ENCODE data around the gene KRT10. TPM values are rescaled to one million over a fixed set of nuclear protein-coding genes. Genes with fewer than 3 reads are reported as not detected.
"Not testable (repeated sequence)": the region's sequence is repeated elsewhere in the genome, so short reads cannot be mapped to it uniquely, and the experiment has no call there.

KRT10 gene
- total RNA-seq, 4 donors from 2014 or later = 6.9 to 47.1 (median 39.8) TPM; not detected in 1

GRCh38 chr17:40862985-40863733 is 40.7 kb upstream of the KRT10 start:
- DNase-seq = no peak
- H3K9me3 ChIP-seq = no peaks in the 10 kb centered on the region
- H3K27me3 ChIP-seq = no peaks in the 10 kb centered on the region
- TF ChIP-seq, protein P1, sequence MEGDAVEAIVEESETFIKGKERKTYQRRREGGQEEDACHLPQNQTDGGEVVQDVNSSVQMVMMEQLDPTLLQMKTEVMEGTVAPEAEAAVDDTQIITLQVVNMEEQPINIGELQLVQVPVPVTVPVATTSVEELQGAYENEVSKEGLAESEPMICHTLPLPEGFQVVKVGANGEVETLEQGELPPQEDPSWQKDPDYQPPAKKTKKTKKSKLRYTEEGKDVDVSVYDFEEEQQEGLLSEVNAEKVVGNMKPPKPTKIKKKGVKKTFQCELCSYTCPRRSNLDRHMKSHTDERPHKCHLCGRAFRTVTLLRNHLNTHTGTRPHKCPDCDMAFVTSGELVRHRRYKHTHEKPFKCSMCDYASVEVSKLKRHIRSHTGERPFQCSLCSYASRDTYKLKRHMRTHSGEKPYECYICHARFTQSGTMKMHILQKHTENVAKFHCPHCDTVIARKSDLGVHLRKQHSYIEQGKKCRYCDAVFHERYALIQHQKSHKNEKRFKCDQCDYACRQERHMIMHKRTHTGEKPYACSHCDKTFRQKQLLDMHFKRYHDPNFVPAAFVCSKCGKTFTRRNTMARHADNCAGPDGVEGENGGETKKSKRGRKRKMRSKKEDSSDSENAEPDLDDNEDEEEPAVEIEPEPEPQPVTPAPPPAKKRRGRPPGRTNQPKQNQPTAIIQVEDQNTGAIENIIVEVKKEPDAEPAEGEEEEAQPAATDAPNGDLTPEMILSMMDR (IDR thresholded peaks at IDR 0.05) = no peak
- no peaks in the 10 kb centered on the region for H3K4me1 ChIP-seq
- intact Hi-C loops (cut with DNase I; ENCODE audit: low total_unique reads) = no loop called here
- H3K36me3 ChIP-seq = no peaks in the 10 kb centered on the region
- H3K27ac ChIP-seq = no peak overlapping the region
- no peak overlapping the region for H3K4me3 ChIP-seq

DNA sequence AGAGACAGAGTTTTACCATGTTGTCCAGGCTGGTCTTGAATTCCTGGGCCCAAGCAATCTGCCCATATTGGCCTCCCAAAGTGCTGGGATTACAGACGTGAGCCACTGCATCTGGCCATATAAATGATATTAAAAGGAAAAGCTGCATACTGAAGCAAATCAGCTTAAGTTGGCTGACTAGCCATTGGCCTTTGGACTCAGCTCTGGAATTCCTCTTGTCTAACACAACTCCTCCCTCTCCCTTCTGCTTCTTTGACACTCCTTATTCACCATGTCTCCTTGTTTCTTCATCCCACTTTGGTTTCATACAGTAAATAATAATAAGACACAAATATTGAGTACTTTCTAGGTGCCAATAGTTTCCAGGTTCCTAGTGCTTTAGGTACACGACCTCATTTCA is 37.1 kb upstream of the KRT10 start:
- H3K36me3 ChIP-seq = no peaks in the 10 kb centered on the region
- no peaks in the 10 kb centered on the region for H3K9me3 ChIP-seq
- no peak overlapping the region for H3K4me3 ChIP-seq
- H3K4me1 ChIP-seq = peaks cover 0 to 8% of the 10 kb centered on the region in 2 donors
- TF ChIP-seq POLR2A (IDR thresholded peaks at IDR 0.05) = no peak
- TF ChIP-seq, protein P1 (IDR thresholded peaks at IDR 0.05) = no peak
- no peaks in the 10 kb centered on the region for H3K27me3 ChIP-seq
- DNase-seq = no peak
- intact Hi-C loops (cut with DNase I; ENCODE audit: low total_unique reads) = loop anchor here (10.0 kb wide), 1 partner anchor 785 kb away; no protein-coding TSS in a partner anchor
- no peak overlapping the region for H3K27ac ChIP-seq

GRCh38 chr17:40858667-40859066 is 36.3 kb upstream of the KRT10 start:
- not testable (repeated sequence) for H3K27me3 ChIP-seq
- peak overlapping the region in 1 of 2 donors; percentile 58 for H3K27ac ChIP-seq
- intact Hi-C loops (cut with DNase I; ENCODE audit: low total_unique reads) = loop anchor here (10.0 kb wide), 1 partner anchor 786 kb away; no protein-coding TSS in a partner anchor

DNA sequence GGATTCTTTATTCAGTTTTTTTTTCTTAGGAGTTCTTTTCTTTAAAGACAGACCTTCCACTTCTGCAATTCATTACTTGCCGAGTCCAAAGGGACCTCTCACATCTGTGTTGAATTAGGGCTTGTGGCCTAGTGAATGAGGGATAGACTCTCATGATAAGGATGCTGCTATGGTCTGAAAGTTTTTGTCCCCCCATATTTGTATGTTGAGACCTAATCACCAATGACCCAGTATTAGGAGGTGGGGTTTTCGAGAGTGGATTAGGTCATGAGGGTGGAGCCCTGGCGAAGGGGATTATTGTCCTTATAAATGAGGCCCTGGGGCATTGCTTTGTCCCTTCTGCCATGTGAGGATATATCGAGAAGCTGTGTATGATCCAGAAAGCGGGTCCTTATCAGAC is 35.1 kb upstream of the KRT10 start:
- no peak for DNase-seq
- intact Hi-C loops (cut with DNase I; ENCODE audit: low total_unique reads) = loop anchor here (10.0 kb wide), 1 partner anchor 787 kb away; no protein-coding TSS in a partner anchor
- Histone ChIP-seq H3K36me3 (no peaks in the 10 kb centered on the region), H3K27me3 (no peaks in the 10 kb centered on the region), H3K27ac (peak overlapping the region; percentile 1 to 58), H3K9me3 (no peaks in the 10 kb centered on the region), H3K4me1 (peaks cover 0 to 9% of the 10 kb centered on the region in 2 donors), H3K4me3 (no peak overlapping the region)
- TF ChIP-seq POLR2A (IDR thresholded peaks at IDR 0.05) = no peak
- TF ChIP-seq, protein P1 (IDR thresholded peaks at IDR 0.05) = no peak

More at GRCh38 chr17:40858667-40859066, 36.3 kb upstream of the KRT10 start:
- H3K9me3 ChIP-seq, H3K4me3 ChIP-seq, H3K4me1 ChIP-seq, H3K36me3 ChIP-seq, DNase-seq: not testable (repeated sequence)

GRCh38 chr17:40854175-40854814 is 31.9 kb upstream of the KRT10 start:
- peak overlapping the region; percentile 18 to 66 for H3K27ac ChIP-seq
- no peak for TF ChIP-seq POLR2A (IDR thresholded peaks at IDR 0.05)
- TF ChIP-seq, protein P1 (IDR thresholded peaks at IDR 0.05) = no peak

More at GRCh38 chr17:40854175-40854814, 31.9 kb upstream of the KRT10 start:
- intact Hi-C loops (cut with DNase I; ENCODE audit: low total_unique reads) = loop anchor here (10.0 kb wide), 1 partner anchor 791 kb away; no protein-coding TSS in a partner anchor
- no peaks in the 10 kb centered on the region for H3K27me3 ChIP-seq
- no peak for DNase-seq
- H3K9me3 ChIP-seq = no peaks in the 10 kb centered on the region
- peaks cover 0 to 9% of the 10 kb centered on the region in 2 donors for H3K4me1 ChIP-seq
- no peak overlapping the region for H3K4me3 ChIP-seq
- H3K36me3 ChIP-seq = no peaks in the 10 kb centered on the region
